GM21825 (cell line): Measurements from ENCODE around the gene BBS4.
"Not testable (repeated sequence)": the region's sequence is repeated elsewhere in the genome, so short reads cannot be mapped to it uniquely, and the experiment has no call there.

ENCODE experiments used
- ATAC-seq: cut with Tn5 transposase; IDR thresholded peaks from one replicate; pipeline ENCODE4 v1.9.1; 2021; ENCODE audit warnings: mild to moderate bottlenecking, moderate library complexity; ENCODE audit not compliant: unreplicated experiment

BBS4 gene

GRCh38 chr15:72690938-72691337 lies 4.9 kb downstream of the BBS4 start:
- ATAC-seq = no peak

DNA sequence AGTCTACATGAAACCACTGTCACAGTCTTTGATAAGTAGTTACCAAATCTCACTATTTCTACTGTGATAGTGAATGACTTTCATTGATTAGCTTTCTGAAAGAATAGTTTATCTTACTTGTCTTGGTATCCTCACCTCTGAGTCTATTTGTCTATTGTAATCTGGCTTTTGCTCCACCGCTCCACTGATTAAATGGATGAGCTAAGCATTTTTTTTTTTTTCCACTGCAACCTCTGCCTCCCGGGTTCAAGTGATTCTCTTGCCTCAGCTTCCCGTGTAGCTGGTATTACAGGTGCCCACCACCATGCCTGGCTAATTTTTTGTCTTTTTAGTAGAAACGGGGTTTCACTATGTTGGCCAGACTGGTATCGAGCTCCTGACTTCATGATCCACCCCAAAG lies 12.9 kb downstream of the BBS4 start:
- no peak for ATAC-seq

GRCh38 chr15:72700076-72700475 lies 14.1 kb downstream of the BBS4 start:
- ATAC-seq = no peak

GRCh38 chr15:72706266-72706665 lies 20.3 kb downstream of the BBS4 start:
- no peak for ATAC-seq

DNA sequence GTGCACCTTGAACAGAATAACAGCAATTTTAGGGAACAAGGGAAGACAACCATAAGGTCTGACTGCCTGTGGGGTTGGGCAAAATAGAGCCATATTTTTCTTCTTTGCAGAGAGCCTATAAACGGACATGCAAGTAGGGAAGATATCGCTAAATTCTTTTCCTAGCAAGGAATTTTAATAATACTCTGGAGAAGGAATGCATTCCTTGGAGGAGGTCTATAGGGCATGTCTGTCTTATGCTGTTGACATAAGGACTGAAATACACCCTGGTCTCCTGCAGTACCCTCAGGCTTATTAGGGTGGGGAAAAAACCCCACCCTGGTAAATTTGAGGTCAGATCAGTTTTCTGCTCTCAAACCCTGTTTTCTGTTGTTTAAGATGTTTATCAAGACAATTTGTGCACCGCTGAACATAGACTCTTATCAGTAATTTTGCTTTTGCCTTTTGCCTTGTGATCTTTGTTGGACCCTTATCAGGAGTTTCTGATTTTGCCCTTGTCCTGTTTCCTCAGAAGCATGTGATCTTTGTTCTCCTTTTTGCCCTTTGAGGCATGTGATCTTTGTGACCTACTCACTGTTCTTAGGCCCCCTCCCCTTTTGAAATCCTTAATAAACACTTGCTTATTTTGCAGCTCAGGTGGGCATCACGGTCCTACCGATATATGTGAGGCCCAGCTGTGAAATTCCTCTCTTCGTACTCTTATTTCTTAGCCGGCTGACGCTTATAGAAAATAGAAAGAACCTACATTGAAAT lies 22.7 kb downstream of the BBS4 start:
- not testable (repeated sequence) for ATAC-seq

- no peak for ATAC-seq
Measured at GRCh38 chr15:72722071-72722696, 36.2 kb downstream of the BBS4 start.

GRCh38 chr15:72724028-72724427 lies 38.0 kb downstream of the BBS4 start:
- no peak for ATAC-seq

- no peak for ATAC-seq
Measured at GRCh38 chr15:72725446-72725845, 39.4 kb downstream of the BBS4 start.

DNA sequence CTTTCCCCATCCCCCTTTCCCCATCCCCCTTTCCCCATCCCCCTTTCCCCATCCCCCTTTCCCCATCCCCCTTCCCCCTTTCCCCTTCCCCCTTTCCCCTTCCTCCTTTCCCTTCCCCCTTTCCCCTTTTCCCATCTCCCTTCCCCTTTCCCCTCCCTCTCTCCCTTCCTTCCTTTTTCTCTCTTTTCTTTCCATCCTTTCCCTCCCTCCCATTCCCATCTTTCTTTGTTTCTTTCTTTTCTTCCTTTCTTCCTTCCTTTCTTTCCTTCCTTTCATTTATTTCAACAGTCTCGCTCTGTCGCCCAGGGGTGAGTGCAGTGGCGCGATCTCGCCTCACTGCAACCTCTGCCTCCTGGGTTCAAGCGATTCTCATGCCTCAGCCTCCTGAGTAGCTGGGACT lies 39.8 kb downstream of the BBS4 start:
- ATAC-seq = not testable (repeated sequence)

DNA sequence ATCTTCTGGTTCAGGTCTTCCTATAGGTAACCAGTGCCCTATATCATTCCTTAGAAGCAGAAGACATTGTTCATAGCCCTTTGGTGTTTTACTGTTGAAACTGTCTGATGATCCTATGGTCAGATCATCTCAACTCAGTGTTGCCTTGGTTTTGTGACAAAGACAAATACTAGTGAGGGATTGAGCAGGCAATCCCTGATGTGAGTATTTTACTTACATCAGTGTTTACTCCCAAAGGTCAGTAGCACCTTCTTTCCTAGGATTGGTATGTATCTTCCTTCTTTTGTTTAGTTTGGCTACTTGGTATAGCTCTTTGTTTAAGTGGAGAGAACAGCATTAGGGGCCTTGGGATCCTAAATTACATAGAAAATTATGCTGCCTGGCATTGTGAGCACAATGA lies 41.1 kb downstream of the BBS4 start:
- no peak for ATAC-seq

DNA sequence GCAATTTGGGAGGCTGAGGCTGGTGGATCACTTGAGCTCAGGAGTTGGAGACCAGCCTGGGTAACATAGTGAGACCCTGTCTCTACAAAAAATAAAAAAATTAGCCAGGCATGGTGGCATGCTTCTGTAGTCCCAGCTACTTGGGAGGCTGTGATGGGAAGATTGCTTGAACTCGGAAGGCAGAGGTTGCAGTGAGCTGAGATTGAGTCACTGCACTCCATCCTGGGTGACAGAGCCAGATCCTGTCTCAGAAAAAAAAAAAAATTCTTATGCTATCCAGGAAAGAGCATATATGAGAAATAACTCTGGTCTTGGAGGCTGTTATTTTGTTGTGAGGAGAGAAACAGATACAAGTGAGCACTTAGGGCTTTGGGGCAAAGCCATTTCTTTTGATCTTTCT lies 42.2 kb downstream of the BBS4 start:
- ATAC-seq = not testable (repeated sequence)

- no peak for ATAC-seq
Measured at GRCh38 chr15:72728821-72729220, 42.8 kb downstream of the BBS4 start.

GRCh38 chr15:72732086-72732485 lies 46.1 kb downstream of the BBS4 start:
- no peak for ATAC-seq

DNA sequence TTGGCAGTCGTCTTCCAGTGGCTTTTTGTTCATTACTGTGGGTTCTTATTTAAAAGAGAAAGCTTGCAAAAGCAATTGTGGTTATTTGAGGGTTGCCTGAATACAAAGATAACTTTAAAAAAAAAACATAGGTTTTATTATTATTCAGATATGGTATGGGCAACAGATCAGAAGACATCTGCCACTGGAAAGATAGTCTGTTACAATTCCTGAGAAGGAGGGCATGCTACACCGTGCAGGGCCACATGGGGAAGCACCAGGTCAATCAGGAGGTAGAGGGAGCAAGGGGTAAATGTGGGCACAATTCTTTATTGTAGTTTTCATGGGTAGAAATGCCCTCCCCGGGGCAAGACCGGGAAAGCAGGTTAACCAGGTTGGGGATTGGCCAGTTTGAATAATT lies 46.5 kb downstream of the BBS4 start:
- ATAC-seq = no peak

- ATAC-seq = no peak
Measured at GRCh38 chr15:72733941-72734738, 48.1 kb downstream of the BBS4 start.

DNA sequence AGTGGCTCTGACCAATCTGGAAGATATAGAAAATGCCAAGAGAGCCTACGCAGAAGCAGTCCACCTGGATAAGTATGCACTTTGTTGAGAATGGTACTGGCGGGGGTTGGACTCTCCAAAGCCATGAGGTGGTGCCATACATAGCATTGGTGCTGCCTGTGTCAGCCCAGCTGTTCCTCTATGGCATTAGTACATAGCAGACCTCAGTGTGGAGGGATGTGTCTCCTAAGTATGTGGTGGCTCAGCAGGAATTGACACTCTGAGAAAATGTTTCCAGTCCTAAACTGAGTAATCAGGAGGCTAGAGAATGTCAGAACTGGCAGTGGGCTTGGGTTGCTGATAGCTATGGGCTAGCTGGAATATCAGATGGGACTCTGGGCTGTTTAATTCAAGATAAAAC lies 49.1 kb downstream of the BBS4 start:
- no peak for ATAC-seq

GRCh38 chr15:72737061-72737460 lies 51.1 kb downstream of the BBS4 start:
- ATAC-seq = no peak

DNA sequence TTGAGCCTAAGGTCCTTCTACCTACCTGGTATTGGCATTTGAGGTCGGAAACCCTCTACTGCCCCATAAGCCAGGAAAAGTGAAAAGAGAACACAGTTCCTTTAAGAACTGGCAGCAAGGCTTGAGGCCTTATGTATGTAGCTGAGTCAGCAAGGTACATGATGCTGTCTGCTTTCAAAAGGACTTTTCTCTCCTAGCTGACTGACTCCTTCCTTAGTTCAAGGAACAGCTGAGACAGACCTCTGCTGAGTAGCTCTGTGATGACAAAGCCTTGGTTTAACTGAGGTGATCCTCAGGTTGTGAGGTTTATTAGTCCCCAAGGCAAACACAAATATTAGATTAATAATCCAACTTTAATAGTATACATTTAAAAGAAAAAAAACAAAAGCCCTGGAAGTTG lies 51.7 kb downstream of the BBS4 start:
- ATAC-seq = no peak

- no peak for ATAC-seq
Measured at GRCh38 chr15:72740219-72740618, 54.2 kb downstream of the BBS4 start.

DNA sequence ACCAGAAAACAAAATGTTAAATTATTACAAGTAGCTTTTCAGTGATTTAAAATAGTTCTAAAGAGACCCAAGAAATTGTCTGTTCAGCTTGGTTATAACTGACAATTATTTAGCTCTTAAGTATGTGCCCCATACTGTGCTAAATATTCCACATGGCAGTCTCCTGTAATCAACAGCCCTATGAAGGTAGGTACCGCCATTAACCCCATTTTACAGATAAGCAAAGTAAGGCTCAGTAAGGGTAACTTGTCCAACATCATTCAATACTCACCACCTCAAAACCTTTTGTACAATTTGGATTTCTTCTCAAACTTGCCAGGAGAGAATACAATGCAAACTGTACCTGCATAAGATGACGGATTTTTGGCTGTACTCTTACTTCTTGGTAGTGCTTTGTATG lies 63.7 kb downstream of the BBS4 start:
- no peak for ATAC-seq

- ATAC-seq = no peak
Measured at GRCh38 chr15:72751751-72752455, 65.9 kb downstream of the BBS4 start.
